Astrocyte (in vitro differentiated cells and primary cell): ENCODE results near the gene ZHX3.

ENCODE experiments used
- CTCF ChIP-seq: IDR thresholded peaks from 2 replicates; pipeline ENCODE4 v1.5.1; 2011; ENCODE audit warnings: low read depth, mild to moderate bottlenecking, inconsistent platforms, low read length, moderate library complexity; ENCODE audit not compliant: insufficient read depth
- EZH2 ChIP-seq: IDR thresholded peaks from 2 replicates; pipeline ENCODE4 v1.6.1; 2012; ENCODE audit warnings: mild to moderate bottlenecking, low read length, inconsistent platforms; ENCODE audit not compliant: insufficient read depth

- TF ChIP-seq CTCF, result no peak
- TF ChIP-seq EZH2, result no peak
Observed at GRCh38 chr20:41174373-41174772, 143.2 kb downstream of the ZHX3 start.
